ACC112 (cell line): ENCODE data around the gene METAP1D.
"Not testable (repeated sequence)": the region's sequence is repeated elsewhere in the genome, so short reads cannot be mapped to it uniquely, and the experiment has no call there.

Source experiments
- H2AFZ ChIP-seq: fragments of 200-600 bp; sonication (generic); one replicate; pipeline ENCODE4 v1.6.0; 2017; ENCODE audit warnings: antibody characterized with exemption, low read length; ENCODE audit not compliant: unreplicated experiment
- H3K27ac ChIP-seq: fragments of 200-600 bp; sonication (generic); 2 replicates; pipeline ENCODE4 v1.5.1; 2014; ENCODE audit warnings: low read depth, mild to moderate bottlenecking, antibody characterized with exemption, low read length, moderate library complexity
- H3K27me3 ChIP-seq: fragments of 200-600 bp; sonication (generic); 2 replicates; pipeline ENCODE4 v1.6.1; 2014; ENCODE audit warnings: mild to moderate bottlenecking, antibody characterized with exemption, low read length, moderate library complexity, mixed read lengths; ENCODE audit not compliant: insufficient read depth
- H3K36me3 ChIP-seq: fragments of 200-600 bp; sonication (generic); 2 replicates; pipeline ENCODE4 v1.6.1; 2016; ENCODE audit warnings: mild to moderate bottlenecking, antibody characterized with exemption, low read length, moderate library complexity, mixed read lengths; ENCODE audit not compliant: insufficient read depth
- H3K4me1 ChIP-seq: fragments of 200-600 bp; sonication (generic); one replicate; pipeline ENCODE4 v1.6.1; 2016; ENCODE audit warnings: low read length, mixed read lengths; ENCODE audit not compliant: insufficient read depth, unreplicated experiment, control insufficient read depth
- H3K4me3 ChIP-seq: fragments of 200-600 bp; sonication (generic); 2 replicates; pipeline ENCODE4 v1.5.1; 2014; ENCODE audit warnings: mild to moderate bottlenecking, low read depth, low read length
- H3K79me2 ChIP-seq: fragments of 200-600 bp; sonication (generic); one replicate; pipeline ENCODE4 v1.6.0; 2016; ENCODE audit warnings: low read length; ENCODE audit not compliant: control insufficient read depth, unreplicated experiment, insufficient read depth

Gene METAP1D

GRCh38 chr2:172105471-172106107 lies 105.8 kb downstream of the METAP1D start:
- Histone ChIP-seq H3K27ac (no peak overlapping the region), H3K79me2 (peaks cover 10% of the 10 kb centered on the region), H2AFZ (peak overlapping the region; percentile 89), H3K27me3 (no peaks in the 10 kb centered on the region), H3K36me3 (no peaks in the 10 kb centered on the region), H3K4me3 (peak overlapping the region; percentile 91), H3K4me1 (no peaks in the 10 kb centered on the region)

GRCh38 chr2:172106108-172106961 lies 106.6 kb downstream of the METAP1D start:
- no peaks in the 10 kb centered on the region for H3K4me1 ChIP-seq
- peak overlapping the region; percentile 89 for H2AFZ ChIP-seq
- H3K27ac ChIP-seq, result no peak overlapping the region
- H3K36me3 ChIP-seq, result no peaks in the 10 kb centered on the region
- H3K27me3 ChIP-seq, result no peaks in the 10 kb centered on the region
- H3K79me2 ChIP-seq, result peaks cover 3% of the 10 kb centered on the region
- peak overlapping the region; percentile 91 for H3K4me3 ChIP-seq

GRCh38 chr2:172107690-172108586 lies 108.2 kb downstream of the METAP1D start:
- H2AFZ ChIP-seq, result no peak overlapping the region
- no peaks in the 10 kb centered on the region for H3K27me3 ChIP-seq
- H3K36me3 ChIP-seq, result no peaks in the 10 kb centered on the region
- H3K79me2 ChIP-seq, result no peaks in the 10 kb centered on the region
- no peak overlapping the region for H3K27ac ChIP-seq
- no peaks in the 10 kb centered on the region for H3K4me1 ChIP-seq
- no peak overlapping the region for H3K4me3 ChIP-seq

GRCh38 chr2:172108587-172108930 lies 108.8 kb downstream of the METAP1D start:
- Histone ChIP-seq H3K79me2 (no peaks in the 10 kb centered on the region), H3K27me3 (no peaks in the 10 kb centered on the region), H3K4me3 (no peak overlapping the region)

GRCh38 chr2:172109256-172109987 lies 109.7 kb downstream of the METAP1D start:
- H2AFZ ChIP-seq, result no peak overlapping the region
- H3K4me1 ChIP-seq, result no peaks in the 10 kb centered on the region
- H3K4me3 ChIP-seq, result no peak overlapping the region
- no peak overlapping the region for H3K27ac ChIP-seq
- H3K27me3 ChIP-seq, result no peaks in the 10 kb centered on the region
- H3K79me2 ChIP-seq, result no peaks in the 10 kb centered on the region
- no peaks in the 10 kb centered on the region for H3K36me3 ChIP-seq

More at GRCh38 chr2:172108587-172108930, 108.8 kb downstream of the METAP1D start:
- no peak overlapping the region for H2AFZ ChIP-seq
- no peak overlapping the region for H3K27ac ChIP-seq
- H3K36me3 ChIP-seq, result no peaks in the 10 kb centered on the region
- H3K4me1 ChIP-seq, result no peaks in the 10 kb centered on the region

GRCh38 chr2:172109988-172110811 lies 110.4 kb downstream of the METAP1D start:
- Histone ChIP-seq H3K4me1 (no peaks in the 10 kb centered on the region), H3K27ac (no peak overlapping the region), H3K36me3 (no peaks in the 10 kb centered on the region), H3K4me3 (no peak overlapping the region), H3K79me2 (no peaks in the 10 kb centered on the region), H3K27me3 (no peaks in the 10 kb centered on the region), H2AFZ (no peak overlapping the region)

- Histone ChIP-seq H3K4me1 (peaks cover 1% of the 10 kb centered on the region), H3K4me3 (no peak overlapping the region), H2AFZ (no peak overlapping the region), H3K27me3 (no peaks in the 10 kb centered on the region), H3K27ac (no peak overlapping the region), H3K79me2 (no peaks in the 10 kb centered on the region), H3K36me3 (no peaks in the 10 kb centered on the region)
Measured at GRCh38 chr2:172113617-172114016, 113.9 kb downstream of the METAP1D start.

GRCh38 chr2:172114176-172114575 lies 114.4 kb downstream of the METAP1D start:
- not testable (repeated sequence) for H3K27ac ChIP-seq, H3K4me1 ChIP-seq, H3K36me3 ChIP-seq, H3K4me3 ChIP-seq, H2AFZ ChIP-seq, H3K27me3 ChIP-seq, H3K79me2 ChIP-seq

GRCh38 chr2:172114579-172114978 lies 114.8 kb downstream of the METAP1D start:
- Histone ChIP-seq H3K27ac (no peak overlapping the region), H3K4me1 (peaks cover 11% of the 10 kb centered on the region), H2AFZ (no peak overlapping the region)

More at GRCh38 chr2:172114579-172114978, 114.8 kb downstream of the METAP1D start:
- no peaks in the 10 kb centered on the region for H3K27me3 ChIP-seq
- no peaks in the 10 kb centered on the region for H3K79me2 ChIP-seq
- H3K36me3 ChIP-seq, result no peaks in the 10 kb centered on the region
- no peak overlapping the region for H3K4me3 ChIP-seq
